TTC549 (cell line): ENCODE measurements around the gene AJAP1.

Experiments used
- FAIRE-seq: peaks from 2 replicates; lab custom pipeline; 2012; peaks lifted over from hg19 to GRCh38; lab: Jason Lieb, UNC

Gene AJAP1

DNA sequence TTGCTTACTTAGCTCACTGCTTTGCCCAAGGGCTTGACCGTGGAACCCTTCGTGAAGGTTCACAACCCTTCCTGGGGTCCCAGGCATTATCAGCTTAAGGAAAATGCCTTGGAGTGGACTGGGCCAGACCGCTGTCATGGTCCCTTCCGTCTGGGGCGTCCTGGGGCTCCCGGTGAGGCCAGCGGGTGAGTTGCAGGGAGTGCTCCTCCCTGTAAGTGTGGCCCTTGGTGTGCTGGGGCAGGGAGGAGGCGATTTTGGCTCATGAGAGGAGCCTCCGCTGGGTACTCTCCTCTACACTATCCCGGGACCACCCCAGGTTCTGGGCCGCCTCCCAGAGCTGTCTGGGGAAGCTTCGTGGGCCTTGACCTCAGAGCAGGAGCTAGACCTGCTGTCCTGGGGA, 48.1 kb downstream of the AJAP1 start:
- FAIRE-seq, result no peak

DNA sequence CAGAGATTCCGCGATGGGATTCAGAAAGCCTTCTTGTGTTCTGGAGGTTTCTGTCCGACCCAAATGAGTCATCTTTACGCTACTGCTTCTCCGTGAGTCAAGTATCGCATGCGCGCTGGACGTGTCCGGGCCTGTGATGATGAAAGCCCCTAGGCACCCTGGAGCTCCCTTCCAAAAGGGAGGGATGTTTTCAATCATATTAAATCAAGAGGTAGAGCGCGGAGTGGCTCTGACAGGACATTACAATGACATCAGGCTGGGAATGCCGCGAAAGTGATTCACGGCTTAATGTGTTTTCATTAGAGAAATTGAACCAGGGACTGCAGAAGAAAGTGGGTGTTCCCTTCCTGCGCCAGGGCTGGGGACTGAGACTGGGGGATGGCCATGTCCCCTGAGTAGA, 48.5 kb downstream of the AJAP1 start:
- no peak for FAIRE-seq

DNA sequence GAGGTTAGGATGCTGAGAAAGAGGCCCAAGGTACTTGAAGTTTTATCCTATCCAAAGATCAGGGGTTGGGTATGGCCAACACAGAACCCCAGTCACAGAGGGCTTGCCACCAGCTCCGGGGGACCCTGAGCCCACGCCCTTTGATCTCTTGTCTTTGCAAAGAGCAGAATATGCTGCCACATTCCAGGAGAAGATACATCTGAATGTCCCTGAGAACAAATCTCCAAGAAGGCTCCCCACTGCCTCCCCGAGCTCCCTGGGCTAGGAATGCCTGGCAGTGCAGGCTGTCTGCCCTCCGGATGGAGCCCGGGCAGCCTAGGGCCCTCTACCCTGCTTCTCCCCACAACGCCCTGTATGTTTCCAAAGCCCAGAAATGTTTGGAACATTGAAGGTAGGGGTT, 49.2 kb downstream of the AJAP1 start:
- no peak for FAIRE-seq

DNA sequence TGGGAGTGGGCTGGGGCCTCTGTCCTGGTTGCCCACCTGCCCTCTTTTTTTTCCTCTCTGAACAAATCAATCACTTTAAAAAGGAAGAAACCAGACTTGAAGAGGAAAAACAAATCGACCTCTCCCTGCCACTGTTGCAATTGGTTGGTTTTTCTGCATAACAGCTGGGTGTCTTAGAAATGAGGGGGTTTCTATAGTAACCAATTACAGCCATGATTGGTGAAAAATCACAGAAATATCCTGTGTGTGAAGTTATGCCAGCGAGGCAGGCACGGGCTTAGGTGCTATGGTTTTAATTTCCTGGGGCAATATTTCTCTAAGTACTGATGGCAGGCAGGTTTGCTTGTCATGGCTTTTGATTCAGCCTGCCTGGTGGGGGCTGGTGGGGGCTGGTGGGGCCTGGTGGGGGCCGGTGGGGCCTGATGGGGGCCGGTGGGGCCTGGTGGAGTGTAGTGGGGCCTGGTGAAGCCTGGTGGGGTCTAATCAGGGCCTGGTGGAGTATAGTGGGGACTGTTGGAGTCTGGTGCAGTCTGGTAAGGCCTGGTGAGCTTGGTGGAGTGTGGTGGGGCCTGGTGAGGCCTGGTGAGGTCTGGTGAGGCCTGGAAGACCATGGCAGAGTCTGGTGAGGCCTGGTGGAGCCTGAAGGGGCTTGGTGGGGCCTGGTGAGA, 54.6 kb downstream of the AJAP1 start:
- no peak for FAIRE-seq

DNA sequence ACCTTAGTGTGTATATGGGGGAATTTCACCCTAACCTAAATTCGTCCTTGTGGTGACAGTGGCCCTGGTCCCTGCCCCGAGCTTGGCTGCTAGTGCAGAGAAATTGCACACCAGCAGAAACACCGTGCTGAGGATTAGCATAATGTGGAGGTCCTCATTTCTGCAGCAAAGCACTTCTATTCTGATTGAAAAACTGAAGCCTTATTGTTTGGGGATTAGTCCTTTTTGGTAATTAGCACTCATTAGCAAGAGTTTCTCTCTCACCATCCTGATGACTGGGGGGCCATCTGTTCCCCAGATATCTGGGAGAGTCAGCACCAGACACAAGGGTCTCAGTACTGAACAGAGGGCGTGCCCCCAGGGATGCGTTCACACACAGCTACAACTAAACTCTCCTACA, 55.2 kb downstream of the AJAP1 start:
- FAIRE-seq, result no peak

DNA sequence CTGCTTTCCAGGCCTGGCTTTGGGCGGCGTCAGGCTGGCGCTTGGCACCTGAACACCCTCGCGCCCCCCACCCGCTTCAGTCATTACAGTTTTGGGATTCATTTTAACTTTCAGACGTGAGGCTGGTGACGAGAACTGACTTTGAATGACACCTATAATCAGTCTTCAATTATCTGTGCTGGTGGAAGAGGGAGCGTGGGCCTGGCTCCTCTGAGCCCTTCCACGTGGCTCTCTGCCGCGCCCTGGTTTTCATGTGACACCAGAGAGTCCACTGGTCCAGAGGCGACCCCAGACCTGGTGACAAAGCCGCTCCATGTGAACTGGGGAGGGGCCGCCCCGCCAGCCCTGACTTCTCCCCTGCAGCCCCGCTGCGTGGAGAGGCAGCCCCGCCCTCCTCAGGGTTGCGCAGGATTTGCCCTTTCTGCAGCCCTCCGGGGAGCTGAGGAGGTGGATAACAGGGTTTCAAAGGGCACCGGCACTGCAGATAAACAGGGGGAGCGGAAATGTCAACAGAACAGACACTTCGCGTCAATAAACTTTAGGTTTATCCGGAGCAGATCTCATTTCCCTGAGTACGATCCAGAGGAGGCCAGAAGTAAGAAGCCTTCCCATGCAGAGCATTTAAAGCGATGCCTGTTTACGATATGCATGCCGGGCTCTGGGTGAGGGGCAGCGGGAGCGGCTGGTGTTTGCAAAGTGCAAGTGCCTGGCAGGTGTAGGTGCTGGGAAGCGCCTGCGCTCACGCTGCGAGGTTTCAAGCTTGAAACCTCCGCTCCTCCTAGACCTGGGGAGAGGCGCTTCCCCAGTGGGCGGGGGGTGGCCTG, 56.4 kb downstream of the AJAP1 start:
- FAIRE-seq, result no peak

DNA sequence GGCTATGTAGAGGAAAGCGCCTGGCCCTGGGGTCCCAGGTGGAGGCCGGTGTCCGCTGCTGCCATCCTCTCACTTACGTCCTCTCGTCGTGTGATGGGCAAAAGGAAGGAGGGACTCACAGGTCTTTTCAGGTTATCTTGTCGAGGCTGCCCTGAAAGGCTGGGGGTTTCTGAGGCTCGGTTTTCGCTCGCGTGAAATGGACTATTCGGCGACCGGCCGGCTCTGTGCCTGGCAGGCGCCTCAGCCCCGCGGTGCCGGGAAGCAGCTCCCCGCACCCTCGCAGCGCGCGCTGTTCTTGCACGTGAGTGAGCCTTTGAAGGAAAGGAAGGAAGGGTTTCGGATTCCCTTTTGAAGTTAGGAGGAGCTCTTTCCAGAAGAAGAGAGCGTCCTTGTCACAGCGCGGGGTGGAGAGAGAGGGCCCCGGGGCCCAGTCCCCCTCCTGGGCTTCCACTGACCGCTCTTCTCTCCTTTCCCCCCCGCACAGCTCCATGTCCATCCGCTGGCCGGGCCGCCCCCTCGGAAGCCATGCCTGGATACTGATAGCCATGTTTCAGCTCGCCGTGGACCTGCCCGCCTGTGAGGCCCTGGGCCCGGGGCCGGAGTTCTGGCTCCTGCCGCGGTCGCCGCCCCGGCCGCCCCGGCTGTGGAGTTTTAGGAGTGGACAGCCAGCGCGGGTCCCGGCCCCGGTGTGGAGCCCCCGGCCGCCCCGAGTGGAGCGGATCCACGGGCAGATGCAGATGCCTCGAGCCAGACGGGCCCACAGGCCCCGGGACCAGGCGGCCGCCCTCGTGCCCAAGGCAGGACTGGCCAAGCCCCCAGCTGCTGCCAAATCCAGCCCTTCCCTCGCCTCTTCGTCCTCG, 57.2 kb downstream of the AJAP1 start:
- no peak for FAIRE-seq

DNA sequence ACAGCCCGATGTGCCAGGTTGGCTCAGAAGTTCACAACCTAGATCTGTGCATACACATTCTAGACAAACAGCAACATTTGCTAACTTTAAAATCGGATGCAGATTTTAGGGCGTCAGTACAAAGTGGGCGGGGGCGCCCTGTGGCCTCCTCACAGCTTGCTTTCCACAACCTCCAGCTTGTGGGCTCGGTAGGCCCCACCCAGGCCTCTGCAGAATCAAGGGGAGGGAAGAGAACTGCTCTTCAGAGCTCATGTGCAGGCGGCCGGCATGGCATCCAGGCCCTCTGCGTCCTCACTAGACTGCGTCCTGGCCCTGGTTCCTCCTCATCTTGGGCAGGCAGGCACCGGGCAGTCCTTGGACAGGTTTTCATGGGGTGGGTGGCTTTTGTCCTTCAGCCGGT, 59.3 kb downstream of the AJAP1 start:
- FAIRE-seq, result no peak

DNA sequence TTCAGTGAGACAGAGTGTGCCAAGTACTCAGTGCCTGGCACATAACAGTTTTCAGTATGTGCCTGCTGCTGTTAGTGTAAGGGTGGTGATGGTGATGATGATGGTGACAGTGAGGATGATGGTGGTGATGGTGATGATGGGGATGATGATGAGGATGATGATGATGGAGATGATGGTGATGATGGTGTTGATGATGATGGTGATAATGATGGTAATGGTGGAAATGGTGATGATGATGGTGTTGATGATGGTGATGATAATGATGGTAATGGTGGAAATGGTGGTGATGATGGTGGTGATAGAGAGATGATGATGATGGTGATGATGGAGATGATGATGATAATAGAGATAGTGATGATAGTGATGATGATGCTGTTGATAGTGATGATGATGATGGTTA, 62.0 kb downstream of the AJAP1 start:
- no peak for FAIRE-seq

DNA sequence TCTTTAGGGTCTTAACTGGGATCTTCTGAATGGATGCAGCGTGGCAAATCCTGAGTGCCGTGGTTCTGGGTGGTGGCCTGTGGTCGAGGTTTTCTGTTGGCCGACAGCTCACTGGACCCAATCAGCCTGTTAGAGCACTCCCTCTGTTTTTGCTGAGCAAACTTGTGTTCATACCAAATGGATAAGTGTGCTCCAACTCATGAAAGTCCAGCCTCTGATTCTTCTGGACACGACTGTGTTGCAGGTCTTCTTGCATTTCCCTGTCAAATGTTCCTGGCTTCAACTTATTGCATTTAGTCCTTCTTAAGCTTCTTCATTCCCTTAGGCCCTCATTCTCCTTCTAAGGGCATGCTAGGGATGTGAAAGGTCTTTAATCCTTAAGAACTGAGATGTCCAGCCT, 63.7 kb downstream of the AJAP1 start:
- no peak for FAIRE-seq

DNA sequence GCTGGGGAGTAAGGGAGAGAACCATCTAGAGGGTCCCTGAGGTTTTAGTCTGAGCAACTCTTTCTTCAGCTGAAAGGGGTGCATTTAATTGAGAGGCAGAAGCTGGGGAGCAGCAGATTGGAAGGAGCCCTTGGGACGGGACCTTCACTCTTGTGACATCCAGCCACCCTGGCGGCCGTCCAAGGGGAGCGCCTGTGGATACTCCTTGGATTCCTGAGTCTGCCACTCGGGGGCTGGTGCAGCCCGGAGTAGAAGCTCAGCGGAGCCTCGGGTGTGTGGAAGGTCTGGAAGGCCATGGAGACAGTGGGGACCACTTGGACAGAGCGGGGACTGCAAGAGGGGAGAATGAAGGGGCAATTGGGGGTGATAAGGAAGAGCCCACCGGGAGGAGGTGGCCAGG, 68.7 kb downstream of the AJAP1 start:
- FAIRE-seq, result no peak

DNA sequence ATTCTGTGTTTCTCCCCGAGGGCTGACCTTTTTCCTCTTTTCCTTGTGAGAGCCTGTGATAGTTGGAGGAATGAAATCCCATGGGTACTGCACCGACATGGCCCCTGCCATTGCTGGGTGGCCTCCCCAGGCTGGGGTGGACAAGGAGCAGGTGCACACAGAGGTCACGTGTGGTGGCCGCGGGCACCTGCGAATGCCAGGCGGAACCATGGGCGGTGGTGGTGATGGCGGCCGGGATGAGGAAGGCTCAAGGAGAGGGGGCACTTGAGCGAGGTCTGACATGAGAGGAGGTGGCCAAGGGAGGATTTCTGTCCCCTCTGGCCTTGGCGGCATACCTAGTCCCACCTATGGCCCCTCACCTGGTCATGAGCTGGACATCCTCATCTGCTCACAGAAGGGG, 69.6 kb downstream of the AJAP1 start:
- FAIRE-seq, result no peak

DNA sequence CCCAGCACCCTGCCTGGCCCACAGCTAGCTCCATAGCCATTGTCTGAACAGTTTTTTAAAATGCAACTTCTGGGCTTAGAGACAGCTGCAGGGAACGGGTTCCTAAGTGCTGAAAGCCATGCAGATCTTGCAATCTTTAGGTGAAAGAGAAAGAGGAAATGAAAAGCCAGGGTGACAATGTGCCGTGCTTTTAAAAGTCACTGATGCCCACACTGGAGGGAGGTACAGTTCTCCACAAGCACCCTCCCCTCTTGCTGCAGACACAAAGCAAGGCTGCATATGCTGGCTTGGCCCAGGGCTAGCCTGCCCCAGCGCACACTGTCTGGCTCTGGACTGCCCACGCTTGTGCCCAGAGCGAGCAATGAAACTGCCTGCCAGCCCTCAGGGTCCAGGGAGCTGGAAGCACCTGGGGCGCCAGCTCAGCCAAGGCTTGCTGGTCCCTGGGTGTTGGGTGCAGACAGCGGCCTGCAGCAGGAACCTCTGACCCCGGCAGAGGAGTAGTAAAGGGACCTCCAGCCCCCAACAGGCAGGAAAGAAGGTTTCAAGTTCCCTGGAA, 70.4 kb downstream of the AJAP1 start:
- no peak for FAIRE-seq

DNA sequence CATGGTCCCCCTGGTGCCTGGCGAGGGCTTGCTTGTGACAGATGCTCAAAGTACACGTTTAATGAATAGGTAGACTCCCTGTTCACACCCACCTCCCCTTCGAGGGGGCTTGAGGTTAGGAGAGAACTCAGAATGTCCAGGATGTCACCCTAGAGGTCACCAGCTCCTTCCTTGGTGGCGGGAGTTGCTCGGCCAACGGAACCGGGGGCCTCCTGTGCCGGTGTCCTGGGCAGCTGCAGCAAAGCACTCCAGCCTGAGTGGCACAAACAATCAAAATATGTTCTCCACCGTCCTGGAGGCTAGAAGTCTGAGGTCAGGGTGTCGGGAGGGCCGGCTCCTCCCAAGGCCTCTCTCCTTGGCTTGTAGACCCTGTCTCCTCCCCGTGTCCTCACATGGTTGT, 71.0 kb downstream of the AJAP1 start:
- FAIRE-seq, result no peak

DNA sequence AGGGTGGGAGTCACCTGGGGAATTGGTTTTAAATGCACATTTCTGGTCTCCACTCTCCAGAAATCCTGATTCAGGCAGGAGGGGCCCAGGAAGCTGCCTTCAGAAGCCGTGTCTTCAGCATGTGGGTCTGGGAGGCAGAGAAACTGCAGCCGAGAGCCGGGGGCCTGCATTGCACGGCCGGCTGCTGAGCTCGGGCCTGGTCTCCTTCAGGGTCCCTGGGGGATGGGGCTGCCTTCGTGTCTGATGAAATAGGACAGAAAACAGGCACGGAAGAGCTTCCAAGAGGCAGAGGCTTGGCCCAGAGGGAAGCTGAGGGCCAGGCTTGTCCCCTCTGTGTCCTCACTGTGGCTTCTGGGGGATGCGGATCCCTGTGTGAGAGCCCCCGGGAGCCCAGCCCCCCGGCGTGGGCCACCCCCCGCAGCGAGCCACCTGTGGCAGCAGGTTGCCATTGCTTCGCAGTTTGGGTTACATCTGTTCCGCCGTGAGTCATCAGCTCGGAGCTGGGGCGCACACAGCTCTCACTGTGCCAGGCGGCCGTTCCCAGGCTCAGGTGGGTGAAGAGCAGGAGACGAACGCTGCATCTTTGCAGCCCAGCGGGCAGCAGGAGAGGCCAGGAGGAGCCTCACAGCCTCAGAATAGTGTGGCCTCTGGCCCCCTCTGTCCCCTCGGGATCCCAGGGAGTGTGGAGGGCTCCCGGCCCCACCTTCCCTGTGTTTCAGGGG, 72.4 kb downstream of the AJAP1 start:
- FAIRE-seq, result no peak

DNA sequence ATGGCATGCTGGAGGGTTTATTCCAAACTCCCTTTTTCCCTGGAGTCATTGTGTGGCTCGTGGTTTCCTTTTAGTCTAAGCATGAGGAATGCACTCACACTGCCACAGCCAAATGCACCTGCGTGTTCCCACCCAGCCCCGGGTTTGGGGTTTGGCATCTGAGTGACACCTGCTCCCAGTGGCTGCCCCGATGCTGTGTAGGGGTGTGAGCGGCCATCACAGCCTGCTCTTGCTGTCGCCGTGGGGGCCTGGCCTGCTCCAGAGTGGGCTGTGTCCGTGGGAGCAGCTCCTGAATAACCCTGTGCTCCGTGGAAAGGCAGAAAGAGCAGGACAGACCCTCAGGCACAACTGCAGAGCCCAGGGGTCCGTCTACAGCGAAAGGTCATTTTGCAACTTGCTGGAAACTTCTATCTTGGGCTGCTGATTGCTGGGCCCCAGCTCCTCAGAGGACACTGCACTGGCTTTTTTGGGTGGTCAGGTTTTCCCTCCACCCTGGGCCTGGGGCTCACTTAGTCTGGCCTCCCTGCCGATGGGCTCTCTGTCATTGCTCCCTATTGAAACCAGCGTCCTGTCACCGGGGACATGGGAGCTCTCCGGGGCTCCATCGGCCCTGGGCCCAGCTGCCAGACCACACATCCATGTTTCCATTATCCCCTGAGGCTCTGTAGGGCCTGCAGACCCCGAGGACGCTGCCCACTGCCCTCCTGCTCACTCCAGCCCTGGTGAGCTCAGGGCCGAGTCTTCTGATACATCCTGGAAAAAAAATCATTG, 74.1 kb downstream of the AJAP1 start:
- FAIRE-seq, result no peak

DNA sequence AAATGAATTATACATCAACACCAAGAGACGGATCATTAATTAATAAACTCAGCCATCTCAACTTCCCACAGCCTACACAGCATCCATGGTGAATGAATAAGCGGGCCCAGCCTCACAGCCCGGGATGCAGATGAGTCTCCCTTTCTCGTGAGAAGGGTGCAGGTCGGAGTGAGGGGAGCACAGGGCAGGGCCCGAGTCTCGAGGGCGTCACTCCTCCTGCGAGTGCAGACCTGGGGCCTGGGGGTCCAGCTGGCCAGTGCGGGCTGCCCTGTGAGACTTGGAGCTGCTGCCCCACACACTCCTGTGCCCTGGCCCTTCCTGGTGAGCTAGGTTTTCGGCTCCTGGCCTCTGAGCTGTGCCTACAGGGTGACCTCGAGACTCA, 74.7 kb downstream of the AJAP1 start:
- FAIRE-seq, result no peak

DNA sequence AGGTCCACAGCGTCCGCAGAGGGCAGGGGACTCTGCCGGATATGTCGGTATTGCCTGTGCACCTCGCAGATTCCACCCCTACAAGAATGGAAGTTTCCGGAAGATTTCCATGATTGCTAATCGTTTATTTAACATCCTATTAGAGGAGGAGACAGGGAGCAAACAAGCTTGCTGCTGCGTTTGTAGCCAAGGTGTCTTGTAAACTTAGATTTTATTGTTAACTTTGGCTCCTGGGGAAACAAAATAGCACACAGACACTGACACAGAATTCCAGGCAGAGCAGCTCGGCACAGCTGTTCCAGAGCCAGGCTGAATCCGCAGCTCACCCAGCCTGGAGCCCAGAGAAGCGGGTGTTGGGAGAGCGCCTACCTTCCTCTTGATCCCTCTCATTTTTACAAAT, 75.7 kb downstream of the AJAP1 start:
- FAIRE-seq, result no peak

DNA sequence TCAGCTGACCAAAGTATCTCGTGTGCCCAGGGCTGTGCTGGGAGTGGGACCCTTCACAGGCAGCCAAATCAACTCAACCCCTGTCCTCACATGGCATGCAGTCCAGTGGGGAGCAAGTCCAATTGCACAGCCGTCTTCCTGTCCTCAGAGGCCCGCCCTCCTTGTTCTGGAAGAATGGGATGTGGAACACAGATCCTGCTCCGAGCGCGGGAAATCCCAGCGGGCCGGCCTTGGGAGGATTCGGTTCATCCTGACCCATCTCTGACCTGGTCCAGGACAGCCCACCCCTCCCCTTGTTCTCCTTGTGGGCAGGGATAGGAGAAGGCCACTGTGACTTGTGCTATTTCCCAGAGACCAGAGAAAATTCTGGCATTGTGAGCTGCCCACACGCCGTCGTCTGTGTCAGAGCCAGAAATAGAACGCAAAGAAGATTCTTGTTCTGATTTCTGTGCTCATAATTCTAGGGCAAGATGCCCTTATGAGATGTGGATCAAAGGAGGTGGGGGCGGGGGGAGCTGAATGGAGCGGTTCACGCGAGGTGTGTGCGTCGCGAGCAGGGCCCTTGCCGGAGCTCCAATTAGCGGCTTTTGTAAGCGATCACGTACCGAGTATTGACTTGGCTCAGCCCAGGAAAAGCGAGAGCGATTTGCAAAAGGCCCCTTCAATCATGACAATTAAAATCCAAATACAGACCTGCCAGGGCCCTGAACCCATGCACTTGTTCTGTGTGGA, 79.2 kb downstream of the AJAP1 start:
- FAIRE-seq, result no peak

DNA sequence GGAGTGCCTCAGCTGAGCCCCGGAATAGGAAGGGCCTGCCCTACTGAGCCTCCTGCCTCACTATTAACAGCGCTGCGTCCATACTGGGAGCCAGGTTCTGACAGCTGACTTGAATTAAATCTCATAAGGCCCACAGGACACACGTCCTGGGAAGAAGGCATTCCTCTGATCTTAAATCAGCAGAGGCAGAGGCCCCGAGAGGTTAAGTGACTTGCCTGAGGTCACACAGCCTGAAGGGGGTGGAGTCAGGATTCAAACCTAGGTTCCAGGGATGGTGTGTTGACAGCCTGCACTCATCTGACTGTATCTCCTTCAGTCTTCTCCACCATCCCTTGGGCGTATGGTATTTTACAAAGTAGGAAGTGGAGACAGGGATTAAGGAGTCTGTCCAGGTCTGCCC, 79.8 kb downstream of the AJAP1 start:
- no peak for FAIRE-seq

DNA sequence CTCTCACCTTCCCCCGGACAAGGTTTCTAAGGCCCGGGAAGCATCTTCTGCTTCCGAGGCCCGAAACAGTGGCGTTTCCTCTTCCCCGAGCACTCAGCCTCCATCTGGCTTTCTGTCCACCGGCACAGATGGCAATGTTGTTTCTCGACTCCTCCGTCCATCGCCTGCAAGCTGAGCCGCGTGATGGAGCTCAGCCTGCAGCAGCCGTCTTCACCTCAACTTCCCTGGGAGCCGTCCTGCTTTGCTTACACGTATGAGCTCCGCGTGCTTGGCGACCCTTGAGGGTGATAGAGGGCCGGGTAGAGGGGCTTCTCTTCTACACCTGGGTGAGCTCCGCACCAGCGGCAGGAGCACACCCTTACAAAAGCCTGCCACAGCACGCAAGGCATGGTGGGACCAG, 80.4 kb downstream of the AJAP1 start:
- FAIRE-seq, result no peak
